ENCODE data around the gene HOXB1.

Gene HOXB1

GRCh38 chr17:48556229-48556575 lies 25.4 kb upstream of the HOXB1 start:
- ChIA-PET POLR2A (no interaction called here), CTCF (interaction anchor here (0.8 to 1.4 kb wide), 3 partner anchors 14 to 248 kb away, joined by 3 read pairs; partner anchors contain the start of gene HOXB1)
- TF ChIP-seq CTCF (IDR thresholded peaks at IDR 0.05; ENCODE audit: control extremely low read depth, extremely low read depth, low read depth, missing control alignments): no peak
- no peak for DNase-seq (ENCODE audit: extremely low spot score)

GRCh38 chr17:48555258-48556228 lies 24.7 kb upstream of the HOXB1 start:
- POLR2A ChIA-PET: no interaction called here
- DNase-seq (ENCODE audit: extremely low spot score): no peak
- TF ChIP-seq CTCF (IDR thresholded peaks at IDR 0.05; ENCODE audit: control extremely low read depth, extremely low read depth, low read depth, missing control alignments): no peak
- CTCF ChIA-PET: interaction anchor here (0.9 to 1.2 kb wide), 3 partner anchors 24 to 296 kb away, joined by 3 read pairs; partner anchors contain the start of gene HOXB1

- no peak for TF ChIP-seq CTCF (IDR thresholded peaks at IDR 0.05; ENCODE audit: control extremely low read depth, extremely low read depth, low read depth, missing control alignments)
- ChIA-PET POLR2A (no interaction called here), CTCF (interaction anchor here (1.1 to 1.2 kb wide), 2 partner anchors 203 to 295 kb away, joined by 3 read pairs; no protein-coding TSS in a partner anchor)
- DNase-seq (ENCODE audit: extremely low spot score): no peak
These were observed 23.8 kb upstream of the HOXB1 start for GRCh38 chr17:48554412-48555257.

- TF ChIP-seq CTCF (IDR thresholded peaks at IDR 0.05; ENCODE audit: control extremely low read depth, extremely low read depth, low read depth, missing control alignments): no peak
- ChIA-PET CTCF (no interaction called here), POLR2A (no interaction called here)
- no peak for DNase-seq (ENCODE audit: extremely low spot score)
These were observed 23.0 kb upstream of the HOXB1 start for GRCh38 chr17:48553826-48554225.

- ChIA-PET CTCF (interaction anchor here (1.2 kb wide), 1 partner anchor 8 kb away, joined by 3 read pairs; no protein-coding TSS in a partner anchor), POLR2A (no interaction called here)
- no peak for DNase-seq (ENCODE audit: extremely low spot score)
- no peak for TF ChIP-seq CTCF (IDR thresholded peaks at IDR 0.05; ENCODE audit: control extremely low read depth, extremely low read depth, low read depth, missing control alignments)
These were observed 22.4 kb upstream of the HOXB1 start for GRCh38 chr17:48553190-48553547.

GRCh38 chr17:48552466-48553189 lies 21.8 kb upstream of the HOXB1 start:
- POLR2A ChIA-PET: interaction anchor here (0.5 kb wide), 1 partner anchor 226 kb away, joined by 6 read pairs; no protein-coding TSS in a partner anchor
- TF ChIP-seq CTCF (IDR thresholded peaks at IDR 0.05; ENCODE audit: control extremely low read depth, extremely low read depth, low read depth, missing control alignments): no peak
- CTCF ChIA-PET: interaction anchor here (1.2 kb wide), 1 partner anchor 9 kb away, joined by 3 read pairs; no protein-coding TSS in a partner anchor
- no peak for DNase-seq (ENCODE audit: extremely low spot score)
